HG03460 (cell line): ENCODE results near the gene FILIP1L.

ENCODE experiments used
- ATAC-seq: cut with Tn5 transposase; IDR thresholded peaks from one replicate; pipeline ENCODE4 v1.9.1; 2021; ENCODE audit not compliant: unreplicated experiment

Gene FILIP1L

DNA sequence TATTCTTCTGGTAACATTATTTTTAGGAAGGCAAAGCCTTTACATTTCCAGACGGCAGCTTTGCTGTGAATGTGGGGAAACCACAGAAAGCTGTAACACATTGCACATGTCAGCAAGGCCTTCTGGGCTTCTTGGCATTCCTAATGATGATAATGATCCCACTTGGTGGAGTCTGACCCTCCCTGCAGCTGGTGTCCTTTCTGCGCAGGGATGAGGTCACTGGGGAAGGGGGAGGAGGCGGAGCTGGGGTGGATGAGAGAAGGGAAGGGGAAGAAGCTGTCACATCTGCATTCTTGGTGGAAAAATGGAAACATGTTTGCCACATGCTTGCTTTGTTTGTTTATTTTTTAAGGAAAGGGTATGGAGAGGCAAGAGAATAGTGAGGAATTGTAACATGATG is 68.6 kb downstream of the FILIP1L start:
- no peak for ATAC-seq

- ATAC-seq, result peak; percentile 74
Observed at GRCh38 chr3:100044369-100044768, 69.9 kb downstream of the FILIP1L start.

- no peak for ATAC-seq
Observed at GRCh38 chr3:100043271-100043670, 71.0 kb downstream of the FILIP1L start.

DNA sequence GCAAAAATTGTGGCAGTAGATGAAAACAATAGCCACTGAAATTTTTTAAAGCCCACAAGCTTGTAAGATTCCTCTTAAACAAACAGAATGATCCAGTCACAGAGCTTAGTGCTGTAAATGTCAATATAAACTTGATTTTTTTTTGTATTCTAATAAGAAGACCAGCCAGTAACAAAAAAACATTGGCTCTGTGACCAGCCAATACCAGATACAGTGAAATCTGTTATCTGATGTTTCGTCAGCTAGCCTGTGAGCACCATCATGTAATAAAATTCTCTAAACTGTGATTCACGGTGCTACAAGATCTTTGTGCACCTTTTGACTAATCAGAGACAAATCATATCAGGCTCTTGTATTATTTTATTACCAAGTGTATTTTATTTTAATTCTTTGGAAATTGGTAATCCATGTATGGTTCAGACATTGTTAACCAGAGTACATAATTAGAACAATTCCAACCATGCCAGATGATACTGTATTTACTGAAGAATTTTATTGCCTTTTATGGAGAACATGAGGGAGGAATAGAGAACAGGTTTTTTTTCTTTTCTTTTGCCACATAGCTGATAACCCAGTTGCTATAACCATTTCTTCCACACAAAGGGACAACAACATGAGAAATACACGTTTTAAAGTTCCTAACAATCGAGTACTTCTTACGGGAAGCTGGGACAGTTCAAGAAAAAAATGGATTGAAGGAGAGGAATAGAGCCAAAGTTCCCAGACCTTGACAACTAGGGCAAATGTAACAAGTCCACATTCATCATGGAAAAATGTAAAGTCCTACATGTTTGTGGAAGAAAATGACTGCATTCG is 71.9 kb downstream of the FILIP1L start:
- no peak for ATAC-seq

DNA sequence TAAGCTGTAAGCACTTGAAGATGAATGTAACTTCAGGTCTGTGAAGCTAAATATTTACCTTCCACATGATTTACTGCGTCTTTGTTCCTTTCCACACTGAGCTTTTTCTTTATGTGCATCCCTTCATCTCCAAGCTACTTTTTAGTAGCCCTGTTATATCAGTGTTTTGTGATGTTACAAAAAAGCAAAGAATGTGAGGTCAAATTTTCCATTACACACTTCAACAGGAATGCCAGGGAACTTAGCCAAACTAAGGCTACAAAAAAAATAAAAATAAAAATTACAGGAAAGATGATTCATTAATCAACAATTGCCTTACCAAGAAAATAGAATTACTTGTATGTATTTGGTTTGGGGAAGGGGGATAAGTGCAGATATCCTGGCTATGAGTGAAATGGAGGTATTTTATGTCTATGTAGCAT is 73.0 kb downstream of the FILIP1L start:
- no peak for ATAC-seq

- no peak for ATAC-seq
Observed at GRCh38 chr3:100040451-100041225, 73.7 kb downstream of the FILIP1L start.

DNA sequence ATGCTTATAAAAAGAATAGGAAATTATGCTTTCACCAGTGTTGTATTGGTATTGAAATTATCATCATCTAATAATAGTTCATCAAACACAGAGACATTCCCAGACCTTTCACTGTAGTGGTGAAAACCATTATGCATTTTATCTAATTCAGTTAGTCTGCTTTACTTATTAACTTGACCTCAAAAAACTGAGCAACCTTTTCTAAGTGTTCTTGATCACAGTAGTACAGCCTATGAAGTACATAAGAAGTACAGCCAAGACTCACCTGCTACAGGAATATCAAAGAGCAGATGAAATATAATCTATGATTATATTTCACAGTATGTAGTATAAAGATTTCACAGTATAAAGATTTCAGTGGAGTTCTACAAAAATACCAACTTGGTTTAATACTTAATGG is 75.2 kb downstream of the FILIP1L start:
- ATAC-seq, result no peak

GRCh38 chr3:100033903-100034471 is 80.3 kb downstream of the FILIP1L start:
- ATAC-seq, result no peak

- no peak for ATAC-seq
Observed at GRCh38 chr3:100033184-100033583, 81.1 kb downstream of the FILIP1L start.

DNA sequence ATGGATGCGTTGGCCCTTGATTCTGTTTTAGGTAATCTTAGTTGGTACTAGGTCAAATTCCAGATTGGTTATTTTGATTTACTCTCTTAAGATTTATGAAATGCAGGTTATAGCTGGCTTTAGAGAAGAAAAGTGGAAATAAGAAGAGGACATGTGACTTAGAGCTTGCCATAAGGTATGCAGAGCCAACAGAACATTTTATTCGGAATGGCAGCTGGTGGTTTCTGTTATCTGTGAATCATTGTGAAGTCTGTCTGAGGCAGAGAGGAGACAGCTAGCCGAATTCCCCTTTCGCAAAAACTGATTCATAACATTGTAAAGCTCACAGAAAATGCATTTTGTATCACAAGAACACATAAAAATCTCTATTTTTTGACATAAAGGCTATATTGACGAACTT is 82.1 kb downstream of the FILIP1L start:
- no peak for ATAC-seq

GRCh38 chr3:100030914-100031425 is 83.3 kb downstream of the FILIP1L start:
- no peak for ATAC-seq

DNA sequence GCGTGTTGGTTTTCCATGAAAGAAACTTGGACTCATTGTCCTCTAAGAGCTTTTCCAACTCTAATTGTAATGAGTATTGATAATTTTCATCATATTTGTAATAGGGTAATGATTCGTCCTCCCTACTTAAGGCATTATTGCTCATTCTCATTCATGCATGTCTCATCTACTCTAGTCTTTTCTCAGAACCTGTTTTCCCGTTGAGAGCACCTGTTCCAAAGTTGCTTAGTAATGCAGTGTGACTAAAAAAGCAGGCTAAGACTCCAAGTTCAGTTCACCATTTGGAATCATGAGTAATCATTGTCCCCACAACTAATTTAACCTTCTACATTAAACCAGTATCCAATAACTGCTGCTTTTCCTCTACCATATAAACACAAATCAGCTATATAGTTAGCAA is 84.0 kb downstream of the FILIP1L start:
- no peak for ATAC-seq

DNA sequence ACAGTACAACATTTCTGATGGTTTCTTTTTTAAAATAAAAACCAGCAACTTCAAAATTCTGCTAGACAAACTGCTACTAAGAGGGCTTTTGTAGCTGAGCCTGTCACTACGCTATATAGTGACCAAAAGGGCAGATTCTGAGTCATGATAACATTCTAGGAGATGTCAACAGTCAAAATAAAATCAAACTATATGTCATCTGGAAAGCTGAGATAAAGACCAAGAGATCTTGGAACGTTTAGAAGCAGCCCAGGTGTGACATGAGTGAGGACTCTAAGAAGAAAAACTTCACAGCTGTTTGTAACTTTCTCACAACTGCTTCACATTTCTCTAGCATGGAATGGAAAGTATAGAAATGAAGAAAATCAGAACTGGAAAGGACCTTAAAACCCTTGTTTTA is 84.6 kb downstream of the FILIP1L start:
- ATAC-seq, result no peak

DNA sequence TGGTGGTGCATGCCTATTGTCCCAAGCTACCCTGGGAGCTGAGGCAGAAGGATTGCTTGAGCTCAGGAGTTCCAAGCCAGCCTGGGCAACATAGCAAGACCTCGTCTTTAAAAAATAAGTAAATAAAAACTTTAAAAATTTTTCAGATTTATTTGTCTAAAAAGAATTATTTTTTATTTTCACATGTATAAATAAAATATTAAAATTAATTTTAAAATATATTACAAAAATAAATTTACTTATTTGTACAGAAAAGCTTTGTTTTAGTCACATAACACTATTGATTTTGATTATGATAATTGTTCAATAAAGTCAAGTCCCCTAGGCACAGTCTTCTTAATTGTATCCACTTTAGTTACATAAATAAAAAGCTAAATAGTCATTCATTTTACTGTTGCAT is 85.2 kb downstream of the FILIP1L start:
- no peak for ATAC-seq

- no peak for ATAC-seq
Observed at GRCh38 chr3:100027321-100027720, 87.0 kb downstream of the FILIP1L start.

GRCh38 chr3:100024520-100025303 is 89.6 kb downstream of the FILIP1L start:
- no peak for ATAC-seq

GRCh38 chr3:100023595-100023994 is 90.7 kb downstream of the FILIP1L start:
- ATAC-seq, result no peak

DNA sequence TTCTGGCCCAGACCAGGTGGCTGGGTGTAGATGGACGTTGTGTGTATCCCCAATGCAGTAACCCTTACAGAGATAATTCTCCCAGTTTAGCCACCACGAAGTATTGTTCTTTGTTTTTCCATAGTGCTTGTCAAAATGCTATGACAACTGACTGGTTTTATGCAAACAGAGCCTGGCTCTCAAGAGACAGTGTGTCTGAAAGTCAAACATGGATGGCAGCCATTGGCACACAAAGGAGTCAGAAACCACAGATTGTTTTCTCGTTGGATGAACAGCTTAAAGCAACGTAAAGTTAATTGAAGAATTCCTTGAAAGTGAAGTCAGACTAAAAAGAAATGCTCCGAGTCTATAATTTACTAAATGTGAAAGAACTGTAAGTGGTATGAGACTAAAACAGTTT is 91.2 kb downstream of the FILIP1L start:
- ATAC-seq, result no peak

GRCh38 chr3:100022506-100022905 is 91.8 kb downstream of the FILIP1L start:
- no peak for ATAC-seq

DNA sequence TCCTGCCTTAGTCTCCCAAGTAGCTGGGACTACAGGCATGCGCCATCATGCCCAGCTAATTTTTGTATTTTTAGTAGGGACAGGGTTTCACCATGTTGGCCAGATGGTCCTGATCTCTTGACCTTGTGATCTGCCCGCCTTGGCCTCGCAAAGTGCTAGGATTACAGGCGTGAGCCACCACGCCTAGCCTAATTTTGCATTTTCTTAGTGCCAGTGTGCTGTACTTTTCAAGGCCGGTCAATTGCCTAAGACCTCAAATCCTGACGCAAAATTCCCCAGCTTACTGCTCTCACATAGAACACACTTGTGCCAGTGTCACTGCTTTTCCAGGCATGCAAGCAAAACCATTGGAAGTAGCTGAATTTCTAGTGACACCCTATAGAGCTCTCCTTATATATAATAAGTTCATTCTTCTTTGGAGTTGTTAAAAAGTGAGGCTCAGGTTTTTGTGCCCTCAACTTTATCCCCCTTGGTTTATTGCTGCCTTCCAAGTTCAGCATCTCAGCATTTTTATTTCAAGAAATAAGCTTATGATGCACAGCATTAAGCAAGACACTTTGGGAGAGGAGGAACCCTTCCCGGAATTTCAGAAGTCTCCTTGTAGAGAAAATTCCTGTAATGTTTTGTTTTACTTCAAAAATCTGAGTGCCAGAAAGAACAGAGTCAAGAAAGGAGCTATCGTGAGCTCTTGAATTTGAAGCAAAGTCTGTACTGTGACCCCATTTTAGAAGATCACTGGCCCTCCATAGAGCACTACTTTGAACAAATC is 93.2 kb downstream of the FILIP1L start:
- no peak for ATAC-seq
